A549 (cell line): Measurements from ENCODE around the gene MIEF1. TPM values are rescaled to one million over a fixed set of nuclear protein-coding genes. Genes with fewer than 3 reads are reported as not detected.

Source experiments
- ATAC-seq, 2 experiments: fragments of 200-7000 bp in 1 of 2; fragments of >200 bp in 1 of 2; cut with Nextera tagmentation in 1 of 2; cut with Tn5 transposase in 1 of 2; 3 replicates each; pipeline versions ENCODE4 v1.8.0 to v1.9.1; 2018 to 2020; ENCODE audit warnings: mild to moderate bottlenecking in 1 of 2, moderate library complexity in 1 of 2
- CTCF ChIA-PET: fragments of 300-600 bp; sonication (Branson Sonifier 250); formaldehyde crosslinking; extraction: SDS; loops from one replicate; lab custom pipeline; 2021; ENCODE audit warnings: antibody characterized with exemption, inconsistent platforms; lab: Yijun Ruan, JAX
- POLR2A ChIA-PET: fragments of 350-600 bp; formaldehyde crosslinking; extraction: SDS; loops from one replicate; lab custom pipeline; 2021; ENCODE audit warnings: antibody characterized with exemption, inconsistent platforms; lab: Yijun Ruan, JAX
- DNase-seq, 2 experiments: peaks; one replicate each; pipeline versions ENCODE4 v3.0.0 to v3.0.0-alpha.2; 2011 to 2016; ENCODE audit warnings: low read depth in 1 of 2, low spot score in 1 of 2
- FAIRE-seq: peaks from 2 replicates; lab custom pipeline; 2011; peaks lifted over from hg19 to GRCh38; lab: Jason Lieb, UNC
- H3K27ac ChIP-seq, 2 experiments: fragments of >200 bp; sonication (Bioruptor Twin); formaldehyde crosslinking; 3 replicates each; pipeline ENCODE4 v1.5.1; 2016 to 2017
- H3K4me1 ChIP-seq: fragments of >200 bp; sonication (Bioruptor Twin); formaldehyde crosslinking; 3 replicates; pipeline ENCODE4 v1.6.1; 2016
- H3K4me2 ChIP-seq: fragments of >200 bp; sonication (Bioruptor Twin); formaldehyde crosslinking; 3 replicates; pipeline ENCODE4 v1.6.1; 2016
- H3K4me3 ChIP-seq: fragments of >200 bp; sonication (Bioruptor Twin); formaldehyde crosslinking; 3 replicates; pipeline ENCODE4 v1.5.1; 2016
- H3K9me3 ChIP-seq: fragments of >200 bp; sonication (Bioruptor Twin); formaldehyde crosslinking; 3 replicates; pipeline ENCODE4 v1.6.1; 2016
- E2F6 ChIP-seq: IDR thresholded peaks from 2 replicates; pipeline ENCODE4 v1.6.1; 2012; ENCODE audit warnings: low read depth, borderline replicate concordance
- ESRRA ChIP-seq: fragments of 150-350 bp; IDR thresholded peaks from 2 replicates; pipeline ENCODE4 v1.6.1; 2014; ENCODE audit warnings: mild to moderate bottlenecking, low read length, borderline replicate concordance
- FOSB ChIP-seq: fragments of 250-450 bp; sonication (Bioruptor Pico); IDR thresholded peaks from 2 replicates; pipeline ENCODE4 v1.5.0; 2020; ENCODE audit warnings: mild to moderate bottlenecking, moderate library complexity
- GATA3 ChIP-seq: IDR thresholded peaks from 2 replicates; pipeline ENCODE4 v1.6.1; 2012; ENCODE audit warnings: borderline replicate concordance
- HDAC2 ChIP-seq: fragments of 200-600 bp; sonication (generic); IDR thresholded peaks from 2 replicates; pipeline ENCODE4 v1.6.1; 2016
- HOXA7 ChIP-seq: fragments of 250-450 bp; sonication (Bioruptor Pico); IDR thresholded peaks from 2 replicates; pipeline ENCODE4 v1.5.0; 2020; ENCODE audit warnings: mild to moderate bottlenecking, moderate library complexity
- JUNB ChIP-seq: fragments of >200 bp; sonication (Bioruptor Twin); formaldehyde crosslinking; IDR thresholded peaks from 2 replicates; pipeline ENCODE4 v1.6.1; 2016
- KDM1A ChIP-seq: fragments of 200-600 bp; sonication (generic); IDR thresholded peaks from 2 replicates; pipeline ENCODE4 v1.6.1; 2016; ENCODE audit warnings: low read depth, mild to moderate bottlenecking
- MAFK ChIP-seq: fragments of 450-650 bp; IDR thresholded peaks from 2 replicates; pipeline ENCODE4 v1.6.1; 2014; ENCODE audit not compliant: partially characterized antibody
- MAZ ChIP-seq: fragments of 150-350 bp; IDR thresholded peaks from 2 replicates; pipeline ENCODE4 v1.6.1; 2014; ENCODE audit warnings: antibody characterized with exemption, low read depth, low read length, borderline replicate concordance
- NPAS2 ChIP-seq: fragments of 250-450 bp; sonication (Bioruptor Pico); IDR thresholded peaks from 2 replicates; pipeline ENCODE4 v1.8.0; 2022; ENCODE audit warnings: mild to moderate bottlenecking, moderate library complexity, borderline replicate concordance
- POLR2A ChIP-seq: IDR thresholded peaks from 2 replicates; pipeline ENCODE4 v1.6.1; 2012; ENCODE audit warnings: mild to moderate bottlenecking, low read length
- RAD21 ChIP-seq, 2 experiments: fragments of >200 bp in 1 of 2; sonication (Bioruptor Twin) in 1 of 2; formaldehyde crosslinking in 1 of 2; IDR thresholded peaks in 1 of 2; conservative IDR thresholded peaks in 1 of 2; 2 replicates in 1 of 2; 3 replicates in 1 of 2; pipeline ENCODE4 v1.6.1; 2012 to 2018; ENCODE audit warnings: inconsistent platforms in 1 of 2
- RARB ChIP-seq: fragments of 250-450 bp; sonication (Bioruptor Pico); IDR thresholded peaks from 2 replicates; pipeline ENCODE4 v1.8.0; 2021; ENCODE audit warnings: mild to moderate bottlenecking, moderate library complexity
- REST ChIP-seq: fragments of 200-600 bp; sonication (generic); IDR thresholded peaks from 2 replicates; pipeline ENCODE4 v1.6.1; 2016; ENCODE audit warnings: antibody characterized with exemption, mild to moderate bottlenecking, moderate library complexity
- SMC3 ChIP-seq: fragments of >200 bp; sonication (Bioruptor Twin); formaldehyde crosslinking; IDR thresholded peaks from 3 replicates; pipeline ENCODE4 v1.6.1; 2018; ENCODE audit warnings: inconsistent platforms
- TFCP2L1 ChIP-seq: fragments of 250-450 bp; sonication (Bioruptor Pico); IDR thresholded peaks from 2 replicates; pipeline ENCODE4 v1.5.0; 2021; ENCODE audit warnings: mild to moderate bottlenecking
- USF2 ChIP-seq: fragments of 450-650 bp; IDR thresholded peaks from 2 replicates; pipeline ENCODE4 v1.6.1; 2014; ENCODE audit warnings: antibody characterized with exemption
- ZC3H11A ChIP-seq: fragments of 450-650 bp; IDR thresholded peaks from 2 replicates; pipeline ENCODE4 v1.6.1; 2014; ENCODE audit warnings: antibody characterized with exemption, mild to moderate bottlenecking
- ZNF302 ChIP-seq: fragments of 250-450 bp; sonication (Bioruptor Pico); IDR thresholded peaks from 2 replicates; pipeline ENCODE4 v1.9.0; 2021; ENCODE audit warnings: inconsistent platforms, mild to moderate bottlenecking, moderate library complexity
- WGBS: methylation state at CpG from one replicate; pipeline ENCODE4 v1.1.6; 2017; ENCODE audit errors: missing lambda C conversion rate; 5-methylcytosine and 5-hydroxymethylcytosine counted together
- polyA plus RNA-seq, 4 experiments: library from polyadenylated mRNA; depleted of rRNA in 3 of 4; stranded (reverse); fragments of >200 nt; fragmentation: RNase III in 1 of 4; extraction: RNeasy Plus Mini Kit Qiagen cat#74134 plus additional on column Dnase treatment in 1 of 4; gene quantifications; 2 replicates in 3 of 4; 3 replicates in 1 of 4; pipeline ENCODE4 v1.2.3, GENCODE V29; 2011 to 2017

MIEF1 gene
- polyA plus RNA-seq, 2 of the 4 experiments (the other 2 are of a cell fraction): 18.8 to 20.5 TPM

- CTCF ChIA-PET: interaction anchor here (1.1 to 1.9 kb wide), 4 partner anchors 16 to 57 kb away, joined by 3 to 5 read pairs (median 4); no protein-coding TSS in a partner anchor
- FAIRE-seq (no peak), ATAC-seq (no peak), DNase-seq (no peak)
- Histone ChIP-seq H3K4me2 (no peak overlapping the region), H3K27ac (no peak overlapping the region), H3K9me3 (no peaks in the 10 kb centered on the region), H3K4me1 (peaks cover 7% of the 10 kb centered on the region; the same call in 1 of the 3 replicates), H3K4me3 (no peak overlapping the region)
- POLR2A ChIA-PET: interaction anchor here (0.7 kb wide), 1 partner anchor 45 kb away, joined by 3 read pairs; no protein-coding TSS in a partner anchor
- WGBS: 55% methylated on average over 9 of the region's 9 CpGs
- TF ChIP-seq SMC3 (no peak), ESRRA (no peak), TFCP2L1 (no peak), E2F6 (no peak), ZNF302 (CRISPR knock-in tag) (no peak), ZC3H11A (no peak), HOXA7 (CRISPR knock-in tag) (no peak), JUNB (no peak), POLR2A (no peak), MAZ (no peak), KDM1A (no peak), FOSB (no peak), RARB (CRISPR knock-in tag) (no peak), USF2 (no peak), MAFK (no peak), GATA3 (no peak)
These were observed 24.5 kb upstream of the MIEF1 start for GRCh38 chr22:39477542-39477941.

- Histone ChIP-seq H3K9me3 (no peaks in the 10 kb centered on the region), H3K4me3 (no peak overlapping the region)
- 67% methylated on average over 4 of the region's 9 CpGs for WGBS
- POLR2A ChIA-PET: no interaction called here
- peak in 1 of 2 experiments; percentile 56; a peak in 4 of 6 replicates for ATAC-seq
- CTCF ChIA-PET: interaction anchor here (1.2 to 2.3 kb wide), 6 partner anchors 14 to 343 kb away, joined by 3 to 8 read pairs (median 4); no protein-coding TSS in a partner anchor
- TF ChIP-seq NPAS2 (CRISPR knock-in tag) (no peak), USF2 (no peak), RAD21 (conservative IDR thresholded peaks at IDR 0.05 in 1 of 2, IDR thresholded peaks at IDR 0.05 in 1 of 2) (no peak), REST (peak; percentile 86), HDAC2 (no peak)
- TF ChIP-seq, all 56 proteins: peak for 1
- Histone ChIP-seq H3K4me2 (no peak overlapping the region), H3K27ac (no peak overlapping the region), H3K4me1 (peaks cover 7% of the 10 kb centered on the region; the same call in 1 of the 3 replicates)
- DNase-seq (no peak), FAIRE-seq (no peak)
These were observed 23.6 kb upstream of the MIEF1 start for GRCh38 chr22:39478441-39478850.
